OCI-LY7 (cell line): ENCODE data around the gene TST.

Source experiments
- CTCF ChIP-seq: fragments of 200-600 bp; sonication (generic); conservative IDR thresholded peaks from 2 replicates; pipeline ENCODE4 v1.5.1; 2014; ENCODE audit warnings: mild to moderate bottlenecking, antibody characterized with exemption, low read length, moderate library complexity, mixed read lengths
- EZH2phosphoT487 ChIP-seq: fragments of 200-600 bp; sonication (generic); IDR thresholded peaks from 2 replicates; pipeline ENCODE4 v1.6.1; 2018; ENCODE audit warnings: low read depth, borderline replicate concordance, mild to moderate bottlenecking, mixed run types, antibody characterized with exemption, low read length, moderate library complexity, mixed read lengths

DNA sequence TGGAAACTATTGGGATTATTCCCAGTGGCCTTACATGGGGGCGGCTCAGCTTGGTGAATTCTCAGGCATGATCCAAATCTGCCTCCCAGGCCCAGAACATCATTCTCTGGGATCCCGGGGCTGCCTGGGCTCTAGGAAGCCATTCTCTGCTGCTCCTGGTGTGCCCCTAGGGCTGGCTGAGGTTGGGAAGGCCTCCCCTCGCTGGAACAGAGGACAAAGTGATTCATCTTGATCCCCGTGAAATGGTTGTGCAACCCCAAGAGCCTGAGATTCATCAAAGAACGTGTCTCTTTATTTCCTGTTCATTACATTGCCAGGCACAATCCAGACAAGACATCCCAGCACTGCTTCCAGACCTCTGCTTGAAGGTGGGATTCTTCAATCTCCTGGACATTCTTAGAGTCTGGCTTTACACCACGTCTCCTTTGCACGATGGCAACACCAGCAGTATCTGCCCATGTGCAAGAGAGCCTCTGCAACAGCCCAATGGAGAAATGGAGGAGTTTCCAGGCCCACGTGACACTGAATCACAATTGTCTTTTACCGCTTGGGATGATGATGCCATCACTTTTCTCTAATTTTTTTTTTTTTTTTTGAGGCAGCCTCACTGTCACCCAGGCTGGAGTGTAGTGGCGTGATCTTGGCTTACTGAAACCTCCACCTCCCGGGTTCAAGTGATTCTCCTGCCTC is 52.3 kb downstream of the TST start:
- TF ChIP-seq CTCF, result no peak
- TF ChIP-seq EZH2phosphoT487, result no peak
